Measurements from ENCODE around the gene LMTK3.

The LMTK3 gene

GRCh38 chr19:48445256-48445605, 66.4 kb downstream of the LMTK3 start:
- no peak for DNase-seq

- no peak for DNase-seq
Observed at GRCh38 chr19:48444936-48445200, 66.8 kb downstream of the LMTK3 start.

- no peak for DNase-seq
Observed at GRCh38 chr19:48444129-48444935, 67.3 kb downstream of the LMTK3 start.

GRCh38 chr19:48443731-48444128, 67.9 kb downstream of the LMTK3 start:
- no peak for DNase-seq

GRCh38 chr19:48443256-48443655, 68.4 kb downstream of the LMTK3 start:
- DNase-seq = no peak

GRCh38 chr19:48442116-48443035, 69.3 kb downstream of the LMTK3 start:
- DNase-seq = no peak

- DNase-seq = no peak
Observed at GRCh38 chr19:48441360-48442050, 70.1 kb downstream of the LMTK3 start.

- DNase-seq = no peak
Observed at GRCh38 chr19:48436586-48436985, 75.0 kb downstream of the LMTK3 start.

Data from bone marrow (tissue), 2 donors.